Astrocyte (in vitro differentiated cells and primary cell): Measurements from ENCODE around the gene PDZK1IP1.

Source experiments
- CTCF ChIP-seq: IDR thresholded peaks from 2 replicates; pipeline ENCODE4 v1.5.1; 2011; ENCODE audit warnings: low read depth, mild to moderate bottlenecking, inconsistent platforms, low read length, moderate library complexity; ENCODE audit not compliant: insufficient read depth
- EZH2 ChIP-seq: IDR thresholded peaks from 2 replicates; pipeline ENCODE4 v1.6.1; 2012; ENCODE audit warnings: mild to moderate bottlenecking, low read length, inconsistent platforms; ENCODE audit not compliant: insufficient read depth

- TF ChIP-seq CTCF (no peak), EZH2 (no peak)
These were observed 2.2 kb upstream of the PDZK1IP1 start for GRCh38 chr1:47191940-47192457.
